ENCODE data around the gene TUBA1A.
"Not testable (repeated sequence)": the region's sequence is repeated elsewhere in the genome, so short reads cannot be mapped to it uniquely, and the experiment has no call there.

Gene TUBA1A

DNA sequence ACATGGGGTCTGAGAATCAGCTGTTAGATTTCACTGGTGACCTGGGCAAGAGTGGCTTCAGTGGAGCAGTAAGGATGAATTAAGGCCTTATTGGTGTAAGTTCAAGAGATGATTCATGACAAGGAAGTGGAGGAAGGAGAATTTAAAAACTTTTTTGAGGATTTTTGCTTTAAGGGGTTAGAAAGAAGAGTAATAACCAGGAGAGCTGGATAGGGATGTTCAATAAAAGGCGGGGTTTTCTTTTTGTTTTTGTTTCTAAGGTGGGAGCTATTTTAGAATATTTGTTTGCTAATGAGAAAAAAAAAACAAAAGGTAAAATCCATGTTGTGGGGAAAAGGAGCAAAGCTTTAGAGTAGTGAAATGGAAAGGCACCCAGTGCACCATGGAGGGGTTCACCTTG lies 42.5 kb downstream of the TUBA1A start:
- no peak for DNase-seq (ENCODE audit: low read depth)
- TF ChIP-seq, protein P1, sequence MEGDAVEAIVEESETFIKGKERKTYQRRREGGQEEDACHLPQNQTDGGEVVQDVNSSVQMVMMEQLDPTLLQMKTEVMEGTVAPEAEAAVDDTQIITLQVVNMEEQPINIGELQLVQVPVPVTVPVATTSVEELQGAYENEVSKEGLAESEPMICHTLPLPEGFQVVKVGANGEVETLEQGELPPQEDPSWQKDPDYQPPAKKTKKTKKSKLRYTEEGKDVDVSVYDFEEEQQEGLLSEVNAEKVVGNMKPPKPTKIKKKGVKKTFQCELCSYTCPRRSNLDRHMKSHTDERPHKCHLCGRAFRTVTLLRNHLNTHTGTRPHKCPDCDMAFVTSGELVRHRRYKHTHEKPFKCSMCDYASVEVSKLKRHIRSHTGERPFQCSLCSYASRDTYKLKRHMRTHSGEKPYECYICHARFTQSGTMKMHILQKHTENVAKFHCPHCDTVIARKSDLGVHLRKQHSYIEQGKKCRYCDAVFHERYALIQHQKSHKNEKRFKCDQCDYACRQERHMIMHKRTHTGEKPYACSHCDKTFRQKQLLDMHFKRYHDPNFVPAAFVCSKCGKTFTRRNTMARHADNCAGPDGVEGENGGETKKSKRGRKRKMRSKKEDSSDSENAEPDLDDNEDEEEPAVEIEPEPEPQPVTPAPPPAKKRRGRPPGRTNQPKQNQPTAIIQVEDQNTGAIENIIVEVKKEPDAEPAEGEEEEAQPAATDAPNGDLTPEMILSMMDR (conservative IDR thresholded peaks at IDR 0.05; ENCODE audit: low read depth, low read length), result no peak
- no peak overlapping the region for H3K4me3 ChIP-seq (ENCODE audit: low read depth, low read length)

DNA sequence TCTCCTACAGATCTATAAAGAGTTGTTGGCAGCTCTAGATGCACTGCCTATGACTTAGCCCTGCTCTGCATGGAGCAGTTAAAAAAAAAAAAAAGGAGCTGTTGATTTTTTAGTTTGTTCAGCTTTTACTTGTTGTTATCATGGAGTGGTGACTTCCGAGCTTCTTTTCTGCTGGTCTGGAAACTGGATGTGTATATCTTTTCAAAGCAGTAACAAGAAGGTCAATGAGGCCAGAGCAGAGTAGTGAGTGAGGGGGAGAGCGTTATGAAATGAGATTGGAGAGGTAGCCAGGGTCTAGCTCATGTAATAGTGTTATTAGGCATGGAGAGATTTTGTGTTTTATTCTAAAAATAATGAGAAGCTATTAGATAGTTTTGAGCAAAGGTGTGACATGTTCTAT lies 44.5 kb downstream of the TUBA1A start:
- no peak overlapping the region for H3K4me3 ChIP-seq (ENCODE audit: low read depth, low read length)
- DNase-seq (ENCODE audit: low read depth), result no peak
- TF ChIP-seq, protein P1 (conservative IDR thresholded peaks at IDR 0.05; ENCODE audit: low read depth, low read length), result no peak

DNA sequence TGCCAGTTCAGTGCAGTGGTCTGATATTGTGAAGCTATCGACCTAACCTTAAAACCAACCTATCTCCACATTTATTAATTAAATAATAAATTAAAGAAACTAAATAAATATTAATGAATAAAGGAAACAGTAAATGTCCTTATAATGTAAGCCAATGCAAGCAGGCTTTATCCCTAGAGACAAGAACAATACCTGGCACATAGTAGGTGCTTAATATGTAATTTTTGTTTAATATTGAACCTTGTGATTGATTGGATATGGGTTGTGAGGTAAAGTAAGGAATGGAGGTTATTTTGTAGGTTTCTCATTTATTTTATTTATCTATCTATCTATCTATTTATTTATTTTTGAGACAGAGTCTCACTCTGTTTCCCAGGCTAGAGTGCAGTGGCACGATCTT lies 49.9 kb downstream of the TUBA1A start:
- H3K4me3 ChIP-seq (ENCODE audit: low read depth, low read length), result no peak overlapping the region
- TF ChIP-seq, protein P1 (conservative IDR thresholded peaks at IDR 0.05; ENCODE audit: low read depth, low read length), result no peak
- DNase-seq (ENCODE audit: low read depth), result no peak

DNA sequence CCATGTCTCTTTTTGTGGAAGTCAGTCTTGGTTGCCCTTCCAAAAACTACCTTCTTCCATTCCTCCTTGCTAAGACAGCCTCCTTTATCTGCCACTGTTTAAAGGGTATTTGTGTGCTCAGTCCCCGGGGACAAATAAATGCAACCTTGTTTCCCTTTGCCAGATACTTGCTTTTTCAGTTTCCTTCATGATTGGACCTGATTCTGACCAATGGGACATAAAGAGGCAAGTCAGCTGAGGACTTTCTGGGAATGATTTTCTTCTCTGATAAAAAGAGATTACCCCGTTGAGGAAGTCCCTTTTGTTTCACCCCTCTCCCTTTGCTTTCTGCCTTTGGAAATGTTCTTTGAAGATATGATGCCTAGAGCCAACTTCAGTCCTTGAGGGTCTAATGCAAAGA lies 50.3 kb downstream of the TUBA1A start:
- H3K4me3 ChIP-seq (ENCODE audit: low read depth, low read length), result no peak overlapping the region
- TF ChIP-seq, protein P1 (conservative IDR thresholded peaks at IDR 0.05; ENCODE audit: low read depth, low read length), result no peak
- DNase-seq (ENCODE audit: low read depth), result peak; percentile 16

DNA sequence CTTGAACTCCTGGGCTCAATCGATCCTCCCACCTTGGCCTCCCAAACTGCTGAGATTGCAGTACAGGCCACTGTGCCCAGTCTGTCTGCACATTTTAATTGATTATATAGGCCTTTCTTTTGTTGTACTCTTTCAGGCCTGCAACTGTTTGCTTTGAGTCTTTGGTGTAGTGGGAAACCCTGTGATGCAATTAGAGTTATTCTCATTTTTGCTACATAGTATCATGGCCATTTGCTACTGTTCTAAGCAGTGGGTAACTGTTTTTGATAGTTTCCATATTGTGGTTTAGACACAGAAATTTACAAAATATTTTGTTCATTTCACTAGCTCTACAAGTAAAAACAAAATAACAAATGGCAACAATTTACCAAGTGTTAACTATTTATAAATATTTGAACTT lies 51.4 kb downstream of the TUBA1A start:
- no peak for DNase-seq (ENCODE audit: low read depth)
- H3K4me3 ChIP-seq (ENCODE audit: low read depth, low read length), result no peak overlapping the region
- TF ChIP-seq, protein P1 (conservative IDR thresholded peaks at IDR 0.05; ENCODE audit: low read depth, low read length), result no peak

DNA sequence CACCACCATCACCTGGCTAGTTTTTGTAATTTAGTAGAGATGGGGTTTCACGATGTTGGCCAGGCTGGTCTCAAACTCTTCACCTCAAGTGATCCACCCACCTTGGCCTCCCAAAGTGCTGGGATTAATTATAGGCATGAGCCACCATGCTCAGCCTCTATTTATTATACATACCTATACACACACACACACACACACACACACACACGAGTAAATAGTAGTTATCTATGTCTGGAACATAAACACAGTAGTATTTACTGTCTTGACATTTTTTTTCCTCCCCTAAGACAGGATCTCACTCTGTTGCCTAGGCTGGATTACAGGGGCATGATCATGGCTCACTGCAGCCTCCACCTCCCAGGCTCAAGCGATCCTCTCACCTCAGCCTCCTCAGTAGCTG lies 51.9 kb downstream of the TUBA1A start:
- DNase-seq (ENCODE audit: low read depth); H3K4me3 ChIP-seq (ENCODE audit: low read depth, low read length): not testable (repeated sequence)
